CD14-positive monocyte (primary cell): ENCODE data around the gene PDE1A. TPM values are rescaled to one million over a fixed set of nuclear protein-coding genes. Genes with fewer than 3 reads are reported as not detected.

ENCODE experiments used
- DNase-seq, 3 donors: peaks; one replicate each; pipeline ENCODE4 v3.0.0-alpha.2; 2011 to 2022
- H2AFZ ChIP-seq: 2 replicates; pipeline ENCODE4 v1.6.0; 2012; ENCODE audit warnings: mild to moderate bottlenecking, low read depth, low read length, inconsistent platforms; ENCODE audit not compliant: insufficient read depth, poor library complexity, severe bottlenecking
- H3K27ac ChIP-seq, 2 donors: 1 replicate in 1 of 2; 2 replicates in 1 of 2; pipeline ENCODE4 v1.5.1; 2012 to 2013; ENCODE audit warnings: low read length in 2 of 2, control low read depth in 1 of 2, inconsistent platforms in 1 of 2, low read depth in 1 of 2, mild to moderate bottlenecking in 1 of 2
- H3K27me3 ChIP-seq, 2 donors: one replicate each; pipeline versions ENCODE4 v1.6.0 to v1.6.1; 2011 to 2013; ENCODE audit warnings: low read length in 2 of 2; ENCODE audit not compliant: control insufficient read depth in 2 of 2, insufficient read depth in 2 of 2
- H3K36me3 ChIP-seq, 2 donors: replicated peaks in 1 of 2; 1 replicate in 1 of 2; 2 replicates in 1 of 2; pipeline versions ENCODE4 v1.5.1 to v1.6.1; 2012 to 2013; ENCODE audit warnings: low read length in 2 of 2, control low read depth in 1 of 2, inconsistent platforms in 1 of 2, mild to moderate bottlenecking in 1 of 2; ENCODE audit not compliant: insufficient read depth in 2 of 2, control insufficient read depth in 1 of 2
- H3K4me1 ChIP-seq, 2 donors: 1 replicate in 1 of 2; 2 replicates in 1 of 2; pipeline versions ENCODE4 v1.5.1 to v1.6.1; 2012 to 2013; ENCODE audit warnings: low read length in 2 of 2, control low read depth in 1 of 2, inconsistent platforms in 1 of 2, mild to moderate bottlenecking in 1 of 2, moderate library complexity in 1 of 2; ENCODE audit not compliant: insufficient read depth in 2 of 2, control insufficient read depth in 1 of 2
- H3K4me2 ChIP-seq: replicated peaks from 2 replicates; pipeline ENCODE3; 2012; ENCODE audit warnings: low read length, moderate library complexity, mild to moderate bottlenecking; ENCODE audit not compliant: poor library complexity, severe bottlenecking; ENCODE audit errors: extremely low read depth
- H3K4me3 ChIP-seq, 3 experiments: fragments of 200-600 bp in 1 of 3; sonication (generic) in 1 of 3; replicated peaks in 1 of 3; 1 replicate in 2 of 3; 2 replicates in 1 of 3; pipeline ENCODE4 v1.5.1; 2011 to 2013; ENCODE audit warnings: low read length in 3 of 3, mild to moderate bottlenecking in 3 of 3, control low read depth in 2 of 3, low read depth in 2 of 3, inconsistent platforms in 1 of 3, moderate library complexity in 1 of 3
- H3K79me2 ChIP-seq: 2 replicates; pipeline ENCODE4 v1.6.0; 2012; ENCODE audit warnings: mild to moderate bottlenecking, control low read depth, inconsistent platforms, low read length, moderate library complexity; ENCODE audit not compliant: insufficient read depth
- H3K9ac ChIP-seq: 2 replicates; pipeline ENCODE4 v1.6.0; 2017; ENCODE audit warnings: low read length, mild to moderate bottlenecking; ENCODE audit not compliant: insufficient read depth, poor library complexity, severe bottlenecking
- H3K9me3 ChIP-seq, 2 donors: replicated peaks in 1 of 2; 1 replicate in 1 of 2; 2 replicates in 1 of 2; pipeline versions ENCODE4 v1.5.1 to v1.6.1; 2012 to 2013; ENCODE audit warnings: low read length in 2 of 2, control low read depth in 1 of 2; ENCODE audit not compliant: control insufficient read depth in 1 of 2, insufficient read depth in 1 of 2
- H4K20me1 ChIP-seq: 2 replicates; pipeline ENCODE4 v1.6.0; 2012; ENCODE audit warnings: mild to moderate bottlenecking, low read length, control low read depth, moderate library complexity; ENCODE audit not compliant: insufficient read depth
- H3K27ac Mint-ChIP-seq, 7 donors: one replicate each; pipeline ENCODE4 v1.8.0; 2020; ENCODE audit warnings: mild to moderate bottlenecking in 7 of 7, mixed read lengths in 7 of 7, moderate library complexity in 6 of 7, inconsistent platforms in 2 of 7
- H3K27me3 Mint-ChIP-seq, 3 donors: one replicate each; pipeline ENCODE4 v1.8.0; 2021 to 2022; ENCODE audit warnings: low read depth in 3 of 3, mild to moderate bottlenecking in 3 of 3, mixed read lengths in 3 of 3, moderate library complexity in 3 of 3, inconsistent platforms in 1 of 3
- H3K36me3 Mint-ChIP-seq, 2 donors: one replicate each; pipeline ENCODE4 v1.8.0; 2020; ENCODE audit warnings: mixed read lengths in 2 of 2, inconsistent platforms in 1 of 2, mild to moderate bottlenecking in 1 of 2
- H3K4me1 Mint-ChIP-seq: one replicate; pipeline ENCODE4 v1.8.0; 2020; ENCODE audit warnings: mild to moderate bottlenecking, mixed read lengths
- H3K4me3 Mint-ChIP-seq, 2 donors: one replicate each; pipeline ENCODE4 v1.8.0; 2020; ENCODE audit warnings: mild to moderate bottlenecking in 2 of 2, mixed read lengths in 2 of 2, moderate library complexity in 1 of 2
- H3K9me3 Mint-ChIP-seq, 7 donors: one replicate each; pipeline ENCODE4 v1.8.0; 2020 to 2022; ENCODE audit warnings: mixed read lengths in 7 of 7, mild to moderate bottlenecking in 6 of 7, moderate library complexity in 6 of 7, inconsistent platforms in 2 of 7
- WGBS: methylation state at CpG from one replicate; pipeline ENCODE4 v1.1.5; 2013; ENCODE audit warnings: missing lambda C conversion rate; ENCODE audit not compliant: insufficient coverage; 5-methylcytosine and 5-hydroxymethylcytosine counted together
- intact Hi-C, 2 donors: fragments of 100-400 bp; cut with micrococcal nuclease; formaldehyde crosslinking; loops; one replicate each; pipeline versions ENCODE4 v1.15.0 to v1.15.1; 2023
- polyA plus RNA-seq, 3 donors: library from polyadenylated mRNA; depleted of rRNA in 1 of 3; unstranded in 2 of 3; stranded (reverse) in 1 of 3; fragments of 300-500 nt in 2 of 3; fragments of >200 nt in 1 of 3; fragmentation: Illumina TruSeq in 2 of 3; gene quantifications; 1 replicate in 2 of 3; 2 replicates in 1 of 3; pipeline ENCODE4 v1.2.3, GENCODE V29; 2012 to 2021
- small RNA-seq: library from RNA; depleted of rRNA; stranded (forward); fragments of <200 nt; gene quantifications from one replicate; pipeline ENCODE3, GENCODE V24; 2012; ENCODE audit warnings: low read depth; ENCODE audit not compliant: insufficient read length
- TF ChIP-seq, protein P1 (sequence below): fragments of 200-600 bp; IDR thresholded peaks from one replicate; pipeline ENCODE4 v1.8.0; 2022; ENCODE audit warnings: antibody characterized with exemption, mild to moderate bottlenecking

The PDE1A gene
- polyA plus RNA-seq, 3 donors = not detected

DNA sequence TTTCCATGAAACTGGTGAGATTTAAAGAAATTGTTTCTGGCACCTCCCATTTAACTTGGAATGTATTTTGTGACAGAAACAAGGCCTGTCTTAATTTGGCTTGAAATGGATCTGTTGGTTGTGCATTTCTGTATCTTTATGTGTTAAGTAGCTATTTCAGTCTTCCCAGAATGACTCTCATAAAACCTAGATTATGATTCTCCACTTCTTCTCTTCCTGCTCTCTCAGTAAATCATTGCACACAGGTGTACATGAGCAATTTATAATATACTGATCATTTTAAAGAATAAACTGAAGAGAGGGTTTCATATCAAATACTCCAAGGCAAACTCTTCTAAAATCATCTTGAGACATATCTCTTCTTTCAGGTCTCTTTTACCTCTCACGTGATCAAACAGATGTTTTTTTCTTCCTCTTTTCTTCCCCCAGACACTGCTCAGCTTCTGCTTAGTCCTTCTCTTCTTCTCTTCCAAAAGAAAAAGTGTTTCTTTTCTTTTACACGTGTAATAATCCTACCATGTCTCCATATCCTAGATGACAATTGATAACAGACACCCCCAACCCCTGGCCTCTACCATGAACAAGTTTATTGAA lies 329.2 kb downstream of the PDE1A start:
- Mint-ChIP-seq H3K27ac (no peak overlapping the region), H3K36me3 (no peaks in the 10 kb centered on the region), H3K4me3 (no peak overlapping the region), H3K27me3 (peaks cover 0 to 2% (median 0%) of the 10 kb centered on the region in 3 donors), H3K9me3 (peaks cover 0 to 16% (median 7%) of the 10 kb centered on the region in 7 donors), H3K4me1 (peaks cover 6% of the 10 kb centered on the region)
- Histone ChIP-seq H3K27me3 (no peaks in the 10 kb centered on the region), H3K27ac (no peak overlapping the region), H3K4me1 (no peaks in the 10 kb centered on the region), H3K9ac (no peak overlapping the region), H3K79me2 (no peaks in the 10 kb centered on the region), H3K9me3 (peaks cover 0 to 5% of the 10 kb centered on the region in 2 donors), H2AFZ (no peak overlapping the region), H3K4me2 (no peak overlapping the region), H3K4me3 (no peak overlapping the region), H4K20me1 (no peaks in the 10 kb centered on the region), H3K36me3 (no peaks in the 10 kb centered on the region)
- intact Hi-C loops = no loop called here
- no peak for DNase-seq
- WGBS = 0% methylated on average over 1 of the region's 2 CpGs
- TF ChIP-seq, protein P1, sequence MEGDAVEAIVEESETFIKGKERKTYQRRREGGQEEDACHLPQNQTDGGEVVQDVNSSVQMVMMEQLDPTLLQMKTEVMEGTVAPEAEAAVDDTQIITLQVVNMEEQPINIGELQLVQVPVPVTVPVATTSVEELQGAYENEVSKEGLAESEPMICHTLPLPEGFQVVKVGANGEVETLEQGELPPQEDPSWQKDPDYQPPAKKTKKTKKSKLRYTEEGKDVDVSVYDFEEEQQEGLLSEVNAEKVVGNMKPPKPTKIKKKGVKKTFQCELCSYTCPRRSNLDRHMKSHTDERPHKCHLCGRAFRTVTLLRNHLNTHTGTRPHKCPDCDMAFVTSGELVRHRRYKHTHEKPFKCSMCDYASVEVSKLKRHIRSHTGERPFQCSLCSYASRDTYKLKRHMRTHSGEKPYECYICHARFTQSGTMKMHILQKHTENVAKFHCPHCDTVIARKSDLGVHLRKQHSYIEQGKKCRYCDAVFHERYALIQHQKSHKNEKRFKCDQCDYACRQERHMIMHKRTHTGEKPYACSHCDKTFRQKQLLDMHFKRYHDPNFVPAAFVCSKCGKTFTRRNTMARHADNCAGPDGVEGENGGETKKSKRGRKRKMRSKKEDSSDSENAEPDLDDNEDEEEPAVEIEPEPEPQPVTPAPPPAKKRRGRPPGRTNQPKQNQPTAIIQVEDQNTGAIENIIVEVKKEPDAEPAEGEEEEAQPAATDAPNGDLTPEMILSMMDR = no peak

DNA sequence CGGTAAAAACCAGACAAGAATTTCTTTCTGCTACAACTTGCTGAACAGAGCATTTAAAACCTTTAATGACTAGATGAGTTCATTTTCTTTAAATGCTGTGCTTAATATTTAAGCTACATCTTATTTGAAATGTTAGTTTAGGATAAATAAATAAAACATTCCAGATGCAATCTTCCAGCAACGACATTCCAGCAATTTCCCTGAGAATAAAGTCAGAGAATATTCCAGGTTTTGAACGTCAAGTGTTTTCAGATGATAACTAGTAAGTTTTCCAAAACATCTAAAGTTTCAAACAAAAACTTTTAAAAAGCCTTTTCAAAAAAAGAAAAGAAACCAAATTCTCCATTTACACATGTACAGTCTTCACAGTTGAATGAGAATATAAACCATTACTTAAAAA lies 336.4 kb downstream of the PDE1A start:
- no peaks in the 10 kb centered on the region for H3K79me2 ChIP-seq
- no peak overlapping the region for H3K4me2 ChIP-seq
- no peaks in the 10 kb centered on the region for H3K4me1 Mint-ChIP-seq
- no peak overlapping the region for H2AFZ ChIP-seq
- no peak overlapping the region for H3K4me3 Mint-ChIP-seq
- H3K27me3 ChIP-seq = no peaks in the 10 kb centered on the region
- peaks cover 0 to 6% of the 10 kb centered on the region in 2 donors for H3K9me3 ChIP-seq
- no peak overlapping the region for H3K9ac ChIP-seq
- H3K27ac ChIP-seq = no peak overlapping the region
- peaks cover 0 to 1% (median 1%) of the 10 kb centered on the region in 3 donors for H3K27me3 Mint-ChIP-seq
- TF ChIP-seq, protein P1 = no peak
- DNase-seq = no peak
- H4K20me1 ChIP-seq = no peaks in the 10 kb centered on the region
- no peaks in the 10 kb centered on the region for H3K36me3 Mint-ChIP-seq
- no CpG with 5 or more reads among the region's 3 CpGs for WGBS
- H3K36me3 ChIP-seq = no peaks in the 10 kb centered on the region
- intact Hi-C loops = no loop called here
- no peak overlapping the region for H3K4me3 ChIP-seq
- H3K4me1 ChIP-seq = no peaks in the 10 kb centered on the region
- peaks cover 2 to 18% (median 11%) of the 10 kb centered on the region in 7 donors for H3K9me3 Mint-ChIP-seq
- no peak overlapping the region for H3K27ac Mint-ChIP-seq

Small RNAs within 50 kb of the gene (small RNA-seq; reads per million reads assigned to genes)
- not detected for gene RN7SL267P
